Endothelial cell of umbilical vein (primary cell): Measurements from ENCODE around the gene POLR3G.

Experiments
- EZH2 ChIP-seq: IDR thresholded peaks from 2 replicates; pipeline ENCODE4 v1.6.1; 2012; ENCODE audit warnings: borderline replicate concordance, low read depth, mild to moderate bottlenecking, moderate library complexity, low read length, inconsistent platforms; ENCODE audit not compliant: severe bottlenecking
- POLR2A ChIP-seq: IDR thresholded peaks from 2 replicates; pipeline ENCODE4 v1.6.1; 2012; ENCODE audit warnings: low read depth, mild to moderate bottlenecking, control low read depth, low read length
- TF ChIP-seq, protein P1 (sequence below), 2 donors: IDR thresholded peaks; 1 replicate in 1 of 2; 2 replicates in 1 of 2; pipeline ENCODE4 v1.5.1; 2011; ENCODE audit warnings: low read length in 2 of 2, mild to moderate bottlenecking in 2 of 2, moderate library complexity in 2 of 2, control low read depth in 1 of 2, inconsistent platforms in 1 of 2, low read depth in 1 of 2; ENCODE audit not compliant: insufficient read depth in 1 of 2; ENCODE audit errors: extremely low read depth in 1 of 2

DNA sequence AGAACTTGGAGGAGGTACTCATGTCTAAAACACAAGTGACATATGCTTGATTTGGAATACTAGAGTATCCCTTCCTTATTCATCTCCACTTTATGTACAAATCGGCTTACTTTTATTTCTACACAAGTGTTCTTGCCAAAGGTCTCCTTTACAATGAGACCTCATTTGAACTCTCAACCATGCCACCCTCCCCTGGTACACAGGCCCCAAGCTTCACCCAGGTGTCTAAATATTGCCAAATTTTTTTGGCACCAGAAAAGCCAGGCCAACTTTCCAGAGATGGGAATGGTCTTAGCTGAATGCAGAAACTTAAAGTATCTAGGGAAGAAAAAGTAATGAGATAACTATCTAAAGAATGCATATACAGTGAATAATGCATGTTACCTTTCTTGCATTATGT is 35.8 kb downstream of the POLR3G start:
- TF ChIP-seq, protein P1, sequence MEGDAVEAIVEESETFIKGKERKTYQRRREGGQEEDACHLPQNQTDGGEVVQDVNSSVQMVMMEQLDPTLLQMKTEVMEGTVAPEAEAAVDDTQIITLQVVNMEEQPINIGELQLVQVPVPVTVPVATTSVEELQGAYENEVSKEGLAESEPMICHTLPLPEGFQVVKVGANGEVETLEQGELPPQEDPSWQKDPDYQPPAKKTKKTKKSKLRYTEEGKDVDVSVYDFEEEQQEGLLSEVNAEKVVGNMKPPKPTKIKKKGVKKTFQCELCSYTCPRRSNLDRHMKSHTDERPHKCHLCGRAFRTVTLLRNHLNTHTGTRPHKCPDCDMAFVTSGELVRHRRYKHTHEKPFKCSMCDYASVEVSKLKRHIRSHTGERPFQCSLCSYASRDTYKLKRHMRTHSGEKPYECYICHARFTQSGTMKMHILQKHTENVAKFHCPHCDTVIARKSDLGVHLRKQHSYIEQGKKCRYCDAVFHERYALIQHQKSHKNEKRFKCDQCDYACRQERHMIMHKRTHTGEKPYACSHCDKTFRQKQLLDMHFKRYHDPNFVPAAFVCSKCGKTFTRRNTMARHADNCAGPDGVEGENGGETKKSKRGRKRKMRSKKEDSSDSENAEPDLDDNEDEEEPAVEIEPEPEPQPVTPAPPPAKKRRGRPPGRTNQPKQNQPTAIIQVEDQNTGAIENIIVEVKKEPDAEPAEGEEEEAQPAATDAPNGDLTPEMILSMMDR (IDR thresholded peaks at IDR 0.05; ENCODE audit: extremely low read depth in 1 of 2, insufficient read depth in 1 of 2, low read depth in 1 of 2, low read length in 2 of 2), result no peak
- TF ChIP-seq EZH2, result no peak
- no peak for TF ChIP-seq POLR2A
